Karpas-422 (cell line): ENCODE data around the gene DRAXIN. TPM values are rescaled to one million over a fixed set of nuclear protein-coding genes. Genes with fewer than 3 reads are reported as not detected.
A peak's percentile ranks its signal among the peaks of the same experiment; 100 is the strongest.

ENCODE experiments used
- DNase-seq: peaks from one replicate; pipeline ENCODE4 v3.0.0-alpha.2; 2015
- H2AFZ ChIP-seq: fragments of 200-600 bp; sonication (generic); 2 replicates; pipeline ENCODE4 v1.6.1; 2014; ENCODE audit warnings: antibody characterized with exemption, low read length, mixed read lengths
- H3K27ac ChIP-seq: fragments of 200-600 bp; sonication (generic); 2 replicates; pipeline ENCODE4 v1.5.1; 2014; ENCODE audit warnings: mild to moderate bottlenecking, low read length, moderate library complexity
- H3K27me3 ChIP-seq: fragments of 200-600 bp; sonication (generic); 2 replicates; pipeline ENCODE4 v1.6.1; 2014; ENCODE audit warnings: low read length, mixed read lengths
- H3K36me3 ChIP-seq: fragments of 200-600 bp; sonication (generic); 2 replicates; pipeline ENCODE4 v1.6.1; 2014; ENCODE audit warnings: low read length, mixed read lengths; ENCODE audit not compliant: insufficient read depth
- H3K4me1 ChIP-seq: fragments of 200-600 bp; sonication (generic); 2 replicates; pipeline ENCODE4 v1.6.1; 2014; ENCODE audit warnings: mild to moderate bottlenecking, low read length, mixed read lengths
- H3K4me2 ChIP-seq: fragments of 200-600 bp; sonication (generic); 2 replicates; pipeline ENCODE4 v1.6.1; 2014; ENCODE audit warnings: low read length, low read depth, mild to moderate bottlenecking; ENCODE audit not compliant: poor library complexity, severe bottlenecking
- H3K4me3 ChIP-seq: fragments of 200-600 bp; sonication (generic); 2 replicates; pipeline ENCODE4 v1.5.1; 2014; ENCODE audit warnings: mild to moderate bottlenecking, antibody characterized with exemption, low read length, mixed read lengths
- H3K79me2 ChIP-seq: fragments of 200-600 bp; sonication (generic); 2 replicates; pipeline ENCODE4 v1.6.1; 2014; ENCODE audit warnings: mild to moderate bottlenecking, low read length, mixed read lengths
- H3K9ac ChIP-seq: fragments of 200-600 bp; sonication (generic); 2 replicates; pipeline ENCODE4 v1.6.0; 2014; ENCODE audit warnings: low read length
- H3K9me2 ChIP-seq: fragments of 200-600 bp; sonication (generic), shearing (Covaris generic); replicated peaks from 2 replicates; pipeline ENCODE4 v1.6.0; 2014; ENCODE audit warnings: mild to moderate bottlenecking, low read length, moderate library complexity; ENCODE audit not compliant: insufficient read depth
- H3K9me3 ChIP-seq: fragments of 300-700, 200-600 bp; sonication (generic); 2 replicates; pipeline ENCODE4 v1.6.1; 2014; ENCODE audit warnings: low read length, mixed read lengths
- H4K20me1 ChIP-seq: fragments of 200-600 bp; sonication (generic); 2 replicates; pipeline ENCODE4 v1.6.1; 2014; ENCODE audit warnings: mild to moderate bottlenecking, antibody characterized with exemption, low read length, low read depth; ENCODE audit not compliant: insufficient read depth
- total RNA-seq: library from RNA; depleted of rRNA; stranded (reverse); fragments of >200 nt; shearing (Covaris generic); gene quantifications from 2 replicates; pipeline ENCODE4 v1.2.3, GENCODE V29; 2014; ENCODE audit warnings: low replicate concordance

The DRAXIN gene
- total RNA-seq, 1 experiment from 2014 or later, result not detected

DNA sequence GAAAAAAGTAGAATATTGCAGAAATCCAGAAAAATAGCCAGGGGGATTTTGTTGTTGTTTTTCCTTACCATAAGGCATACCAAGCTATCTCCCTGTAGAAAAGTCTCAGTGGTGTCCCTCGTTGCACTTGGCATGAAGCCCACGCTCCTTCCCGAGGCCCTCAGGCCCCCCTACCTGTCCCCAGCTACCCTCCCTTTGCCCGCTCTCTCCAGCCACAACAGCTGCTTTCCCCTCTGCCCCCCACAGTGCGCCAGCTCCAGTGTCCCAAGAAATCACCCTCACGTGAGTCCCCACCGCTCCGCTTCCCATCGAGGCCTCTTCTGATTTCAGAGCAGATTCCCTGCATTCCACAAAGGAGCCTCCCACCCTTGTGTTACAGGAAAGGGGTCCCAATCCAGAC lies 52.8 kb downstream of the DRAXIN start:
- Histone ChIP-seq H3K4me3 (no peak overlapping the region), H3K27me3 (no peaks in the 10 kb centered on the region), H3K9me2 (no peaks in the 10 kb centered on the region), H4K20me1 (peaks cover 9% of the 10 kb centered on the region; the same call in 1 of the 2 replicates), H3K9ac (no peak overlapping the region), H3K9me3 (no peaks in the 10 kb centered on the region), H3K27ac (no peak overlapping the region), H3K4me2 (no peak overlapping the region), H3K79me2 (no peaks in the 10 kb centered on the region), H2AFZ (no peak overlapping the region), H3K4me1 (no peaks in the 10 kb centered on the region), H3K36me3 (no peaks in the 10 kb centered on the region)
- DNase-seq, result no peak

- H4K20me1 ChIP-seq, result peaks cover 5% of the 10 kb centered on the region; the same call in 1 of the 2 replicates
- no peak overlapping the region for H3K9ac ChIP-seq
- no peak overlapping the region for H2AFZ ChIP-seq
- H3K79me2 ChIP-seq, result no peaks in the 10 kb centered on the region
- no peak for DNase-seq
- no peak overlapping the region for H3K27ac ChIP-seq
- no peaks in the 10 kb centered on the region for H3K36me3 ChIP-seq
- H3K4me1 ChIP-seq, result no peaks in the 10 kb centered on the region
- H3K4me2 ChIP-seq, result no peak overlapping the region
- no peak overlapping the region for H3K4me3 ChIP-seq
- no peaks in the 10 kb centered on the region for H3K9me2 ChIP-seq
- H3K9me3 ChIP-seq, result no peaks in the 10 kb centered on the region
- H3K27me3 ChIP-seq, result no peaks in the 10 kb centered on the region
These were observed 54.6 kb downstream of the DRAXIN start for GRCh38 chr1:11746092-11746491.

DNA sequence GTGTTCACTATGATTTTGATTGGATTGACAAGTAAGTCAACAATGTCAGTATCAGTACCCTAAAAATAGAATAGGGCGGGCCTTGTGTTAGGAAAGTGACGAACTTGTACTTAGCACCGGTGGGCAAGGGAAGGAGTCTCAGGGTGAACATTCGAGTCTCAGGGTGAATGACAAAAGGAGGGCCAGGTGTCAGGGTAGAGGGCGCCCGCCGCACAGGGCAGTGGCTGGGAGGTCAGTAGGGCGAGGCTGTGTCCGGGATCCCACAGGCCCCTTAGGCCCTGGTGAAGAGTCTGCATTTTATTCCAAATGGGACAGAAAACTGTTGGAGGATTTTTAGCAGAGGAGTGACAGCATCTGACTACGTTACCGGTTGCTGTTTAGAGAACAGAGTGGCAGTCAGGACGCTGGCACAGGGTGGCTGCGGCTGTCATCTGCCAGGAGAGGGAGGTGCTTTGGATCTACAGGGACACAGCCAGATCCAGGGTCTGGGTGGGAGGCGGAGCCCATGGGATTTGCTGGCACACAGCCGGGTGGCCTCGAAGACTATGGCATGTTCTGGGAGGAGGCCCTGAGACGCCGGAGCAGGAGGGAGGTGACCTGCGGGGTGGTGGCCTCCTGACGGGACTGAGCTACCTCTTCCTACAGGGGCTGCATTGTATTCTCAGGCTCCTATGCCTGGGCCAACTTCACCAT lies 55.4 kb downstream of the DRAXIN start:
- no peaks in the 10 kb centered on the region for H3K36me3 ChIP-seq
- H3K4me3 ChIP-seq, result no peak overlapping the region

GRCh38 chr1:11748294-11749202 lies 57.0 kb downstream of the DRAXIN start:
- Histone ChIP-seq H3K4me2 (no peak overlapping the region), H3K79me2 (no peaks in the 10 kb centered on the region), H3K36me3 (no peaks in the 10 kb centered on the region), H3K9me3 (no peaks in the 10 kb centered on the region), H3K4me3 (no peak overlapping the region), H3K9ac (no peak overlapping the region), H4K20me1 (no peaks in the 10 kb centered on the region), H3K27ac (no peak overlapping the region), H2AFZ (no peak overlapping the region), H3K9me2 (no peaks in the 10 kb centered on the region), H3K27me3 (no peaks in the 10 kb centered on the region), H3K4me1 (no peaks in the 10 kb centered on the region)
- DNase-seq, result no peak

More for the DNA sequence above, 55.4 kb downstream of the DRAXIN start:
- Histone ChIP-seq H2AFZ (no peak overlapping the region), H3K79me2 (no peaks in the 10 kb centered on the region), H3K27me3 (no peaks in the 10 kb centered on the region), H3K9me2 (no peaks in the 10 kb centered on the region), H3K9me3 (no peaks in the 10 kb centered on the region), H3K4me2 (no peak overlapping the region), H3K4me1 (no peaks in the 10 kb centered on the region), H4K20me1 (no peaks in the 10 kb centered on the region), H3K9ac (no peak overlapping the region), H3K27ac (no peak overlapping the region)
- DNase-seq, result no peak

DNA sequence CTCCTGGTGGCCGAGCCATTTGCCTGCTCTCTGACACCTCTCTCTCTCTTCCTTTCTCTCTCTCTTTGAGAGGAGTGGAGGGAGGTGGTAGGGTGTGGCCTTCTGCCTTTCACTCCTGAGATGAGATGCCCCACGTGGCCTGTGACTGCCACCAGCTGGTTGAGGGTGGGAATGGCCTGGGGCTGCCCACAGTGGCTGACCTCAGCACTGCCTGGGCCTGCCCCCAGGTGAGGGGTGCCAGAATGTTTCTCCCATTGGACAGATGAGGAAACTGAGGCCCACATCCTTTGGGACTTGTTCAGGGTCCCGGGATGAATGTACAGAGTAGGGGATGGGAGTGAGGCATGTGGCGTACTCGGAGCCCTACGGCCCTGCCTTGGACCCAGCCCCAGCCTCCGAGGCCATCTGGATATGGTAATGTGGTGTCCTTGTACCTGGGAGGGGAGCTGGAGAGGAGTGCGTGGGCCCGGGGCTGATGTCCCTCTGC lies 57.7 kb downstream of the DRAXIN start:
- Histone ChIP-seq H3K27ac (no peak overlapping the region), H3K27me3 (no peaks in the 10 kb centered on the region), H3K36me3 (no peaks in the 10 kb centered on the region), H3K4me3 (no peak overlapping the region), H3K9me2 (no peaks in the 10 kb centered on the region), H3K4me2 (no peak overlapping the region), H3K79me2 (no peaks in the 10 kb centered on the region), H3K4me1 (no peaks in the 10 kb centered on the region), H3K9me3 (no peaks in the 10 kb centered on the region), H2AFZ (no peak overlapping the region), H3K9ac (no peak overlapping the region), H4K20me1 (no peaks in the 10 kb centered on the region)
- DNase-seq, result peak; percentile 52

DNA sequence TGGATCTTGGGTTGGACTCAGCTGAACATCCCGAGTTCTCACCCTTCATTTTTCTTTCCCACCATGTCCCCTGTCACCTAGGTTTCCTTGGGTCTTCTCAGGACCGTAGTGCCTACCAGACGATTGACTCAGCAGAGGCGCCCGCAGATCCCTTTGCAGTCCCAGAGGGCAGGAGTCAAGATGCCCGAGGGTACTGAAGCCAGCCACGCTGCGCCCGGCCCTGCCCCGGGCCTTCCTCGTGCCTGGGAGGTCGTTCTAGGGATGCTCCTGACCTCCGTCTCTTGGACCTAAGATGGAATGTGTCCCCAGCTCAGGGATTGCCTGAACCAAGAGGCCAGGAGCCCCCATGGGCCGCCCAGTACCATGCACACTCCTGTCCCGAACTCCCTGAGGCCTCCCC lies 58.5 kb downstream of the DRAXIN start:
- Histone ChIP-seq H3K4me2 (no peak overlapping the region), H3K36me3 (no peaks in the 10 kb centered on the region)

GRCh38 chr1:11751087-11751486 lies 59.6 kb downstream of the DRAXIN start:
- H3K9ac ChIP-seq, result no peak overlapping the region
- no peak overlapping the region for H3K27ac ChIP-seq
- H3K4me3 ChIP-seq, result no peak overlapping the region
- no peak overlapping the region for H3K4me2 ChIP-seq
- H3K36me3 ChIP-seq, result no peaks in the 10 kb centered on the region
- no peaks in the 10 kb centered on the region for H3K27me3 ChIP-seq
- H3K79me2 ChIP-seq, result no peaks in the 10 kb centered on the region
- no peaks in the 10 kb centered on the region for H3K4me1 ChIP-seq
- no peak for DNase-seq
- H3K9me2 ChIP-seq, result no peaks in the 10 kb centered on the region
- no peak overlapping the region for H2AFZ ChIP-seq
- H4K20me1 ChIP-seq, result no peaks in the 10 kb centered on the region
- H3K9me3 ChIP-seq, result no peaks in the 10 kb centered on the region

More for the DNA sequence above, 58.5 kb downstream of the DRAXIN start:
- H4K20me1 ChIP-seq, result no peaks in the 10 kb centered on the region
- H3K9ac ChIP-seq, result no peak overlapping the region
- H3K9me3 ChIP-seq, result no peaks in the 10 kb centered on the region
- no peaks in the 10 kb centered on the region for H3K9me2 ChIP-seq
- H3K27me3 ChIP-seq, result no peaks in the 10 kb centered on the region
- no peaks in the 10 kb centered on the region for H3K4me1 ChIP-seq
- H2AFZ ChIP-seq, result no peak overlapping the region
- no peak overlapping the region for H3K27ac ChIP-seq
- DNase-seq, result no peak
- H3K4me3 ChIP-seq, result no peak overlapping the region
- H3K79me2 ChIP-seq, result no peaks in the 10 kb centered on the region

DNA sequence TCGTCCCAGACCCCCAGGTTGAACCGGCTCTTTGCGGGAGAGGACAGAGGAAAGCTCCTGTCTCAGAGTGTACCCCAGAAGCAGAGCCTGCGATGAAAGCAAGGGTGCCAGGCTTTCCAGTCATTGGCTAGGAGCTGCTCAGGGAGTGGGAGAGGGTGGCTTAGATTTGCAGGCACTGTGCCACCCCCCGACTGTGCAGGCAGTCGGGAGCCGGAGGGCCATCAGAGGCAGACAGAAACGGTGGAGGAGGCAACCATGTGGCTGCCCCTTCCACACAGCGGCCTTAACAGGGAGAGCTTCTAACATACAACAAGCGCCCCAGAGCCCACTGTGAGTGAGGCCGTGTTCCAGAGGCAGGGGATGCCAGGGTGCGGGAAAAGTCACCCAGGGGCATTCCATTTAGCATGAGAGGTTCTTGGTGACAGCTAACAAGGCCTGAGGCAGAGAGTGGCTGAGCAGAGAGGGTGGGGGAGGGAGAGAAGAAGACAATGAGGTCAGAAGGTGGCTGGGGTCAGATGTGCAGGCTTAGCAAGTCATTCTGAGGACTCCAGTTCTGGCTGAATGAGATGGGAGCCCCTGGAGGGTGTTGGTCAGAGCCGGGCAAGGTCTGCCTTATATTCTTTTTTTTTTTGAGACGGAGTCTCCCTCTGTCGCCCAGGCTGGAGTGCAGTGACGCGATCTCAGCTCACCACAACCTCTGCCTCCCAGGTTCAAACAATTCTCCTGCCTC lies 61.0 kb downstream of the DRAXIN start:
- Histone ChIP-seq H3K4me1 (no peaks in the 10 kb centered on the region), H3K27ac (no peak overlapping the region), H3K4me2 (no peak overlapping the region), H4K20me1 (no peaks in the 10 kb centered on the region), H3K9me2 (no peaks in the 10 kb centered on the region), H3K36me3 (no peaks in the 10 kb centered on the region), H3K79me2 (no peaks in the 10 kb centered on the region), H3K4me3 (no peak overlapping the region), H3K9ac (no peak overlapping the region), H3K9me3 (no peaks in the 10 kb centered on the region), H2AFZ (no peak overlapping the region), H3K27me3 (no peaks in the 10 kb centered on the region)
- no peak for DNase-seq
